Endothelial cell of umbilical vein (primary cell): ENCODE results near the gene ATR. TPM values are rescaled to one million over a fixed set of nuclear protein-coding genes. Genes with fewer than 3 reads are reported as not detected.

ENCODE experiments used
- BruUV-seq: library from RNA; stranded (reverse); fragments of 400-500 nt; replicated peaks from 2 replicates; lab custom pipeline; 2021; lab: Mats Ljungman, UMichigan
- CTCF ChIA-PET: fragments of 300-600, 350-600 bp; sonication (Branson Sonifier 250); formaldehyde crosslinking; loops from one replicate; lab custom pipeline; 2021; ENCODE audit warnings: antibody characterized with exemption, inconsistent platforms; lab: Charles Lee
- POLR2A ChIA-PET: fragments of 300-600, 350-600 bp; sonication (Branson Sonifier 250); formaldehyde crosslinking; loops from one replicate; lab custom pipeline; 2021; ENCODE audit warnings: antibody characterized with exemption, inconsistent platforms; lab: Charles Lee
- DNase-seq: peaks from one replicate; pipeline ENCODE4 v3.0.0-alpha.2; 2011; ENCODE audit warnings: low read depth, low spot score
- FAIRE-seq: peaks from 2 replicates; lab custom pipeline; 2011; peaks lifted over from hg19 to GRCh38; lab: Jason Lieb, UNC
- H2AFZ ChIP-seq: 2 replicates; pipeline ENCODE4 v1.6.0; 2012; ENCODE audit warnings: low read depth, low read length, control low read depth, inconsistent platforms
- H3K27ac ChIP-seq: 2 replicates; pipeline ENCODE4 v1.5.1; 2011; ENCODE audit warnings: low read depth, mild to moderate bottlenecking, control low read depth, low read length, moderate library complexity; ENCODE audit not compliant: insufficient read depth
- H3K27me3 ChIP-seq, 2 experiments: 2 replicates each; pipeline versions ENCODE4 v1.6.0 to v1.6.1; 2011; ENCODE audit warnings: low read length in 2 of 2, mixed read lengths in 1 of 2; ENCODE audit not compliant: control insufficient read depth in 2 of 2, insufficient read depth in 2 of 2
- H3K36me3 ChIP-seq, 2 experiments: 2 replicates in 1 of 2; 3 replicates in 1 of 2; pipeline ENCODE4 v1.5.1; 2011; ENCODE audit warnings: low read length in 2 of 2, mild to moderate bottlenecking in 1 of 2, moderate library complexity in 1 of 2; ENCODE audit not compliant: control insufficient read depth in 2 of 2, insufficient read depth in 2 of 2; ENCODE audit errors: extremely low read depth in 1 of 2
- H3K4me1 ChIP-seq: 3 replicates; pipeline ENCODE4 v1.5.1; 2011; ENCODE audit warnings: mild to moderate bottlenecking, low read length; ENCODE audit not compliant: control insufficient read depth, insufficient read depth; ENCODE audit errors: extremely low read depth
- H3K4me2 ChIP-seq: 2 replicates; pipeline ENCODE4 v1.6.1; 2011; ENCODE audit warnings: low read length, control low read depth, mixed read lengths; ENCODE audit not compliant: insufficient read depth
- H3K4me3 ChIP-seq, 3 experiments: fragments of 200-600 bp in 1 of 3; sonication (generic), shearing (Covaris generic) in 1 of 3; replicated peaks in 1 of 3; 2 replicates each; pipeline ENCODE4 v1.5.1; 2011 to 2016; ENCODE audit warnings: control low read depth in 3 of 3, low read length in 3 of 3, mild to moderate bottlenecking in 2 of 3, inconsistent platforms in 1 of 3, low read depth in 1 of 3, moderate library complexity in 1 of 3; ENCODE audit not compliant: insufficient read depth in 1 of 3
- H3K79me2 ChIP-seq: 2 replicates; pipeline ENCODE4 v1.6.0; 2012; ENCODE audit warnings: low read length, inconsistent platforms; ENCODE audit not compliant: control insufficient read depth, insufficient read depth
- H3K9ac ChIP-seq: replicated peaks from 2 replicates; pipeline ENCODE3; 2011; ENCODE audit warnings: low read length, control low read depth; ENCODE audit not compliant: insufficient read depth; ENCODE audit errors: extremely low read depth
- H3K9me1 ChIP-seq: replicated peaks from 3 replicates; pipeline ENCODE4 v1.6.0; 2011; ENCODE audit warnings: mild to moderate bottlenecking, low read length; ENCODE audit not compliant: control insufficient read depth, insufficient read depth; ENCODE audit errors: extremely low read depth
- H3K9me3 ChIP-seq: replicated peaks from 2 replicates; pipeline ENCODE4 v1.5.1; 2012; ENCODE audit warnings: low read length, inconsistent platforms; ENCODE audit not compliant: control insufficient read depth, insufficient read depth
- H4K20me1 ChIP-seq: replicated peaks from 2 replicates; pipeline ENCODE3; 2011; ENCODE audit warnings: mild to moderate bottlenecking, low read length; ENCODE audit not compliant: control insufficient read depth, insufficient read depth; ENCODE audit errors: extremely low read depth
- CTCF ChIP-seq, 2 donors: IDR thresholded peaks; 1 replicate in 1 of 2; 2 replicates in 1 of 2; pipeline ENCODE4 v1.5.1; 2011; ENCODE audit warnings: low read length in 2 of 2, mild to moderate bottlenecking in 2 of 2, moderate library complexity in 2 of 2, control low read depth in 1 of 2, inconsistent platforms in 1 of 2, low read depth in 1 of 2; ENCODE audit not compliant: insufficient read depth in 1 of 2; ENCODE audit errors: extremely low read depth in 1 of 2
- EZH2 ChIP-seq: IDR thresholded peaks from 2 replicates; pipeline ENCODE4 v1.6.1; 2012; ENCODE audit warnings: borderline replicate concordance, low read depth, mild to moderate bottlenecking, moderate library complexity, low read length, inconsistent platforms; ENCODE audit not compliant: severe bottlenecking
- FOS ChIP-seq: IDR thresholded peaks from 2 replicates; pipeline ENCODE4 v1.6.1; 2011; ENCODE audit warnings: mild to moderate bottlenecking, low read length, moderate library complexity, borderline replicate concordance; ENCODE audit not compliant: insufficient read depth
- GATA2 ChIP-seq: IDR thresholded peaks from 2 replicates; pipeline ENCODE4 v1.7.0; 2011; ENCODE audit warnings: low read depth, mild to moderate bottlenecking, moderate library complexity, mixed read lengths, low read length; ENCODE audit not compliant: insufficient read length, insufficient read depth
- JUN ChIP-seq: IDR thresholded peaks from 2 replicates; pipeline ENCODE4 v1.6.1; 2011; ENCODE audit warnings: borderline replicate concordance, low read depth; ENCODE audit not compliant: insufficient read length, insufficient read depth
- MAX ChIP-seq: IDR thresholded peaks from 2 replicates; pipeline ENCODE4 v1.6.1; 2011; ENCODE audit not compliant: insufficient read depth, insufficient read length
- MYC ChIP-seq: IDR thresholded peaks from one replicate; pipeline ENCODE4 v1.6.1; 2011; ENCODE audit warnings: mild to moderate bottlenecking, low read depth, low read length
- POLR2A ChIP-seq: IDR thresholded peaks from 2 replicates; pipeline ENCODE4 v1.6.1; 2012; ENCODE audit warnings: low read depth, mild to moderate bottlenecking, control low read depth, low read length
- POLR2AphosphoS5 ChIP-seq: IDR thresholded peaks from 2 replicates; pipeline ENCODE4 v1.6.1; 2012; ENCODE audit warnings: low read depth, mild to moderate bottlenecking, control low read depth, low read length, moderate library complexity; ENCODE audit not compliant: insufficient read depth
- dilution Hi-C: fragments of 300-500 bp; cut with MboI; formaldehyde crosslinking; loops from one replicate; pipeline ENCODE4 v1.15.0; 2019; ENCODE audit warnings: low sequenced_read_pairs; ENCODE audit not compliant: extremely low pct_ligation_motif_present
- intact Hi-C: fragments of 100-400 bp; cut with micrococcal nuclease; formaldehyde crosslinking; loops from one replicate; pipeline ENCODE4 v1.10.0; 2022
- polyA plus RNA-seq, 4 experiments: library from polyadenylated mRNA; depleted of rRNA in 3 of 4; stranded (reverse) in 3 of 4; unstranded in 1 of 4; fragments of >200 nt; gene quantifications; 2 replicates each; pipeline versions ENCODE4 v1.2.1 to v1.2.3, GENCODE V29; 2011 to 2012; ENCODE audit warnings: missing spikeins in 1 of 4
- total RNA-seq: library from RNA; stranded (reverse); gene quantifications from 2 replicates; pipeline ENCODE4 v1.2.3, GENCODE V29; 2021

Gene ATR
- total and polyA plus RNA-seq, 2 donors (not counting 3 experiments of a cell fraction or from before 2014, with no cell fraction given): 6.3 to 23.6 TPM

GRCh38 chr3:142507241-142507640 is 71.3 kb downstream of the ATR start:
- H3K9ac ChIP-seq: no peak overlapping the region
- CTCF ChIA-PET: interaction anchor here (0.8 to 1.2 kb wide), 2 partner anchors 14 to 18 kb away, joined by 3 read pairs; no protein-coding TSS in a partner anchor
- H3K79me2 ChIP-seq: no peaks in the 10 kb centered on the region
- no peak overlapping the region for H3K4me2 ChIP-seq
- dilution Hi-C loops: no loop called here
- DNase-seq (no peak), FAIRE-seq (no peak)
- H3K36me3 ChIP-seq: no peaks in the 10 kb centered on the region
- no peaks in the 10 kb centered on the region for H4K20me1 ChIP-seq
- no peak overlapping the region for H2AFZ ChIP-seq
- no peak for TF ChIP-seq GATA2
- TF ChIP-seq MAX: no peak
- no peak for TF ChIP-seq CTCF (IDR thresholded peaks at IDR 0.05; ENCODE audit: extremely low read depth in 1 of 2, insufficient read depth in 1 of 2, low read depth in 1 of 2, low read length in 2 of 2)
- TF ChIP-seq POLR2A: no peak
- no peak for TF ChIP-seq MYC
- no peak for TF ChIP-seq FOS
- TF ChIP-seq JUN: no peak
- TF ChIP-seq POLR2AphosphoS5: no peak
- no peak for TF ChIP-seq EZH2
- no peaks in the 10 kb centered on the region for H3K27me3 ChIP-seq
- H3K4me1 ChIP-seq: no peaks in the 10 kb centered on the region
- BruUV-seq: no TSS peak
- H3K9me3 ChIP-seq: no peaks in the 10 kb centered on the region
- intact Hi-C loops: no loop called here
- no peak overlapping the region for H3K27ac ChIP-seq
- no peaks in the 10 kb centered on the region for H3K9me1 ChIP-seq
- no peak overlapping the region for H3K4me3 ChIP-seq
- POLR2A ChIA-PET: no interaction called here
